ENCODE data around the gene TENM4.

Gene TENM4

DNA sequence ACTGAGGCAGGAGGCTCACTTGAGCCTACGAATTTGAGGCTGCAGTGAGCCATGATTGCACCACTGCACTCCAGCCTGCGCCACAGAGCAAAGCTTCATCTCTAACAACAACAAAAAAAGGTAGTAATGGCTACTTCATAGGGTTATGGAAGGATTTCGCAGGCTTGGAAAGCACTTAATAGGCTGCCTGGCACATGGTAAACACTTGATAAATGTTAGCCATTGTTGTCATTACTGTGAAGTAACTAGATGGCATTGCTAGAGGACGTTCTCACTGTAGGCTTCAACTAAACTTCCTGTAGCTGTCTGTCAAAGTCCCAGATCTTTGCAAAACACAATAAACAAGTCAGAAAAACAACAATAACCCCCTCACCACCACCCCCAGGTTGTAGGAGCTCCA, 508.9 kb downstream of the TENM4 start:
- Mint-ChIP-seq H3K27me3 (no peaks in the 10 kb centered on the region), H3K27ac (ENCODE audit: low read depth) (no peak overlapping the region), H3K9me3 (no peaks in the 10 kb centered on the region), H3K36me3 (ENCODE audit: insufficient read depth) (no peaks in the 10 kb centered on the region), H3K4me3 (no peak overlapping the region), H3K4me1 (no peaks in the 10 kb centered on the region)
- ATAC-seq (replicated peaks; ENCODE audit: extremely low read depth, poor library complexity, severe bottlenecking): no peak
- DNase-seq (ENCODE audit: low spot score in 2 of 2): no peak

DNA sequence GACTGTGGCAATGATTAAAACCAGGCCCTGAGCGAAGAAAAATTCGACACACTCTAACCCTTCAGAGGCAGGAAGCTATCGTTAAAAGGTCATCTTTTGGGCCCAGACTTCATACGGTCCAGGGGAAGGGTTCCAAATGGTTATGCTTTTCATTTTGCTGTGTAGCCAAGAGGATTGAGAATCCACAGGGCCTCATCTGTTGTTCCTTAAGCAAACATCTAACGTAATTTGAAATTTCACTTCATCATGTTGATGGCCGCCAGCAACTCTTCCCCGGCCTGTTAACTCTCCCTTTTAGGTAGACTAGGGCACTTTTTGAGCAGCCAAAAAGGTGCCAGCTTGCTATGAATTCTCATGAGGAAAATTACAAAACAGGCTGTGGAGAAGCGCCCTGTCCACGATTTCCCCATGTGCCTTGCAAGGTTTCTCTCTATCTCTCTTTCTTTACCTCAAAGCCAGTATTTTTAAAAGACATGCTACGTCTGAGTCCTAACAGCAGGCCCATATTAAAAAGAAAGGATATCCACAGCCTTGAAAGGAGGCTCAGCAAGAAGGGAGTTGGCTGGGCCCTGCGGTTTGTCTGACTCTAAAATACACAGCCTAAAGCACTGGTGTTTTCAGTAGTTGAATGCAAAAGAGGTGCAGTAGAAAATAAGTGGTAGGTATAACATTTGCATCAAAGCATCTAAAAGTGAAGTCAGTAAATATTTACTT, 509.9 kb downstream of the TENM4 start:
- Mint-ChIP-seq H3K36me3 (ENCODE audit: insufficient read depth) (no peaks in the 10 kb centered on the region), H3K9me3 (no peaks in the 10 kb centered on the region), H3K27me3 (no peaks in the 10 kb centered on the region), H3K4me1 (no peaks in the 10 kb centered on the region), H3K27ac (ENCODE audit: low read depth) (no peak overlapping the region), H3K4me3 (no peak overlapping the region)
- DNase-seq (ENCODE audit: low spot score in 2 of 2) (no peak), ATAC-seq (replicated peaks; ENCODE audit: extremely low read depth, poor library complexity, severe bottlenecking) (no peak)

DNA sequence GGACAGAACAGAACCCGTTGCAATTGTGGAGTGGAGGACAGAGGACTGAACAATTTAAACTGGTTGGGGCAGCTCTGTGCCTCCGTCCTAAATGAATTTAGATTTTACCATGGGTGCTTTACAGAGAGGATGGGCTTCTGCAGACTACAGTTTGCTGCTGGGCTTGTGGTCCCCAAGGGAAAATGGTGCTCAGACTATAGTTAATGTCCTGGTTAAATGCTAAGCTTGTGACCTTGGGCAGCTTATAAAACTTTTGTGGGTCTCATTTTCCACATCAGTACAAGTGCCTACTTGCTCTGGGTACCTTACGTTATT, 511.0 kb downstream of the TENM4 start:
- no peaks in the 10 kb centered on the region for H3K27me3 Mint-ChIP-seq
- H3K4me3 Mint-ChIP-seq: no peak overlapping the region
- no peak overlapping the region for H3K27ac Mint-ChIP-seq (ENCODE audit: low read depth)
- H3K4me1 Mint-ChIP-seq: no peaks in the 10 kb centered on the region
- DNase-seq (ENCODE audit: low spot score in 2 of 2): no peak
- no peaks in the 10 kb centered on the region for H3K36me3 Mint-ChIP-seq (ENCODE audit: insufficient read depth)
- H3K9me3 Mint-ChIP-seq: no peaks in the 10 kb centered on the region
- no peak for ATAC-seq (replicated peaks; ENCODE audit: extremely low read depth, poor library complexity, severe bottlenecking)

DNA sequence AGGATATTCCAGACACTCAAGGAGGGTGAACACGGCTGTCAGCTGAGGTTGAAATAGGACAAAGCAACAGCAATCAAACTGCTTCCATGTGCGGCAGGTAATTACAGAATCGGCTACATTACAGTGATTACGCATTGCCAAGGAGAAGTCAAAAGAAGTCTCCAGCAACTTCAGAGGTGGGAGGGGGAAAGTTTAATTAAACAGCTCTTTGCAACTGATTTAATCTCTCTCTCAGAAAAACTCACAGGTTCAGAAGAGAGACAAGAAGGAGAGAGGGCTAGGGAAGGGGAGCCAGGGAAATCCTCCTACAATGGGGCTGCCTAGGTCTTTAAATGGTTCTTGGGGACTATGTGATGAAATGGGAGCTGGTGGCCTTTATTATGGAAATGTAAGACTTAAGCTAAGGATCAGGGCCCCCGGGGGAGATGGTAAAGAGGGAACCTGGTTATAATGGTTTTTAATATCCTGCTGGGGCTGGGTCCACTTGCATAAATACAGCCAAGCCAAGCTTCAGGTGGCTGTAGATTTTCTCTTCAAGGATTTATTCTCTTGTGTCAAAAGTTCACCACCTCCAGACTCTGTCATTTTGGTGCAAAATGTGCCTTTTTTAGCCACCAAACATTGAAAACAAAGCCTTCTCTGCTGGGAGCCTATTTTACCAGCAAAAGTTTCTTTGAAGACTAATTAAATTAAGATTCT, 511.5 kb downstream of the TENM4 start:
- H3K27me3 Mint-ChIP-seq: no peaks in the 10 kb centered on the region
- H3K27ac Mint-ChIP-seq (ENCODE audit: low read depth): no peak overlapping the region
- no peaks in the 10 kb centered on the region for H3K36me3 Mint-ChIP-seq (ENCODE audit: insufficient read depth)
- no peaks in the 10 kb centered on the region for H3K9me3 Mint-ChIP-seq
- ATAC-seq (replicated peaks; ENCODE audit: extremely low read depth, poor library complexity, severe bottlenecking): no peak
- H3K4me3 Mint-ChIP-seq: no peak overlapping the region
- DNase-seq (ENCODE audit: low spot score in 2 of 2): no peak
- H3K4me1 Mint-ChIP-seq: no peaks in the 10 kb centered on the region

DNA sequence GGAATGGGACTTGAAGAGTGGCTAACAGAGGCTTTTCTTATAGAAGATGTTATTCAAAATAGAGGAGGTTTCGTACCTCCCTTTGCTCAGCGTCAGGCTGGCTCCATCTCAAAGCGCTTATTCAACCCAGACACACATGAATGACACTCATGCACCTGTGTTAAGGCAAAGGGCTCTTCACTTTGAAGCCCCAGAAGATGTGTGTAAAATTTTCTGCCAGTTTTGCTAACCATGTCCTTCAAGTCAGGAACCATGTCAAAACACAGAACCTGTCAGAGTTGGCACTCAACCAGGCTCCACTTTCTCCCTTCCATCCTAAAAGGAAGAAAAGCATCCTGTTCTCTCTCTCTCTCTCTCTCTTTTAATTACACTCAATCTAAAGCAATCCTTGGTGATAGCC, 513.3 kb downstream of the TENM4 start:
- no peak overlapping the region for H3K27ac Mint-ChIP-seq (ENCODE audit: low read depth)
- H3K9me3 Mint-ChIP-seq: no peaks in the 10 kb centered on the region
- no peak overlapping the region for H3K4me3 Mint-ChIP-seq
- no peak for DNase-seq (ENCODE audit: low spot score in 2 of 2)
- no peaks in the 10 kb centered on the region for H3K36me3 Mint-ChIP-seq (ENCODE audit: insufficient read depth)
- H3K27me3 Mint-ChIP-seq: no peaks in the 10 kb centered on the region
- H3K4me1 Mint-ChIP-seq: no peaks in the 10 kb centered on the region
- no peak for ATAC-seq (replicated peaks; ENCODE audit: extremely low read depth, poor library complexity, severe bottlenecking)

DNA sequence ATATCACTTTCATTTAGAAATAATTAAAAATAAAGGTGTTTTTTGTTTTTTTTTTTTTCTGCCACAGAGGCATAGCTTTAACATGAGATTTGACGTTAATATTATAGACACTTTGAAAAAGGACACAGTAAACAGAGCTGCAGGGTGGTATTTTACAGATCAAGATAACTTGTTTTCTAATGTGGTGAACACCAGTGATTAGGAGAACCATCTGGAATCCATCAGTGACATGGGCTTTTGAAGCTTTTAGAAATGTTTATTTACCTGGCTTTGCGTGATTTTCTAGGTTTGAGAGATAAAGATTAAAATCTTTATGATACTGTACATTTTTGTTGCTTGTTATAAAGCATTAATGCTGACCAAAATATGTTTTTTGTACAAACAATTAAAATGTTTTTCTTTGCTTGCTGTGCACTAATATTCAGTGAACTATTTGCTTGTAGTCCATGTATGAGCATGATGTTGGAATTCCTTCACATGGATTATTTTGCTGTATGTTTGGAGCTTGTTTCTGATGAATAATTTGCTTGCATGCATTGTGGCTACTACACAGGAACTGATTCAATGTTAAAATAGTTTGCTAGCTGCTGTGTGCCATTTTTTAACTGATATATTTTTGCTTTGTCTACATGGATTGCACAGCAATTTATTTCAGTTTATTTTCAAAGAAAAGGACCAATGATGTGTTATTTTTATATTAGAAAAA, 514.0 kb downstream of the TENM4 start:
- no peak for DNase-seq (ENCODE audit: low spot score in 2 of 2)
- Mint-ChIP-seq H3K36me3 (ENCODE audit: insufficient read depth) (no peaks in the 10 kb centered on the region), H3K9me3 (no peaks in the 10 kb centered on the region), H3K4me1 (no peaks in the 10 kb centered on the region), H3K27ac (ENCODE audit: low read depth) (no peak overlapping the region), H3K4me3 (no peak overlapping the region), H3K27me3 (no peaks in the 10 kb centered on the region)
- no peak for ATAC-seq (replicated peaks; ENCODE audit: extremely low read depth, poor library complexity, severe bottlenecking)

DNA sequence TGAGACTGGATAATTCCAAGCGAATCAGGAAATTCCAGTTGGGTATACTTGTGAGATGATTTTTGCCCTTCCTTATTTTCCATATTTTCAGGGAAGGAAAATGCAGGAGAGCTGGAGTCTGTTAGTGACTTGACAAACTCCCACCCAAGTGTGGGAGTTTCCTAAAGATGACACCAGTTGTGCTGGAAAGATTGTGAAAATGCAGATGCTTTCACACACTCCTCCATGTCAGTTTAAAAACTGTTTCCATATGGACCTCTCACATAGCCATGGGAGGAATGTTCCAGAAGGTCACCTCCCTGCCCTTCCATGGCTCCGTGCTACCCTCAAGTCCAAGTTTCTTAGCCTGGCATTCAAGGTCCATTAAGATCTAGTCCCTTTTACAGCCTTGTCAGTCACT, 515.4 kb downstream of the TENM4 start:
- no peak overlapping the region for H3K27ac Mint-ChIP-seq (ENCODE audit: low read depth)
- no peaks in the 10 kb centered on the region for H3K4me1 Mint-ChIP-seq
- ATAC-seq (replicated peaks; ENCODE audit: extremely low read depth, poor library complexity, severe bottlenecking) (no peak), DNase-seq (ENCODE audit: low spot score in 2 of 2) (no peak)
- H3K36me3 Mint-ChIP-seq (ENCODE audit: insufficient read depth): no peaks in the 10 kb centered on the region
- no peak overlapping the region for H3K4me3 Mint-ChIP-seq
- H3K9me3 Mint-ChIP-seq: no peaks in the 10 kb centered on the region
- H3K27me3 Mint-ChIP-seq: no peaks in the 10 kb centered on the region

DNA sequence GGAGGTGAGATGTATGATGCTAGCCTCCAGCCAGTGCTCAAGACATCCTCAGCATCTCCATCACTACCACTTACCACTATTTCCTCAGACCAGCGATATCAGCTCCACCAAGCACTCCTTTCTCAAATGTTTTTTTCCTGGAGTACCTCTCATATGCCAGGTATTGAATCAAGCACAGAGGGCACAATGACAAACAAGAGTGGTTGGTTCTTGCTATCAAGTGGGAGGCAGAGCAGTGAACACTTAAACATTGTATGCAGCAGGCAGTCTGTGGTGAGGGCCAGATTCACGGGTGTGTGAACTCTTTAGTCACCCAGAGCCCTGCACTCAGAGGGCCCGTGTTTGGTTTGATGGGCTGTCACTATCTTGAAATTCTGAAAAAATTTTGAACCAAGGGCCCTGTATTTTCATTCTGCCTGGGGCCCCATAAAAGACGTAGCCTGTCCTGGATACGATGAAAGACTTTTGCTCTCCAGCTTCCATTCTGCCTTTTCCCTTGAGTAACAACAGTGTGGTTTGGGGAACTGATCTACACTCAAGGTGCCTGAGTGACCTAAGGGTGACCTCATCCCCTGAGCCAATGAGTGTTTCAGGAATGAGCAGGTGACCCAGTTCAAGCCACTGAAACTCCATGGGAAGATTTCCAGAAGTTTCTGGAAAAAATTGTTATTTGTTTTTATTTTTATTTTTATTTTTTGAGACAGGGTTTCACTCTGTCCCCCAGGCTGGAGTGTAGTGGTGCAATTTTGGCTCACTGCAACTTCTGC, 517.8 kb downstream of the TENM4 start:
- H3K27me3 Mint-ChIP-seq: no peaks in the 10 kb centered on the region
- H3K27ac Mint-ChIP-seq (ENCODE audit: low read depth): no peak overlapping the region
- H3K4me3 Mint-ChIP-seq: no peak overlapping the region
- DNase-seq (ENCODE audit: low spot score in 2 of 2) (no peak), ATAC-seq (replicated peaks; ENCODE audit: extremely low read depth, poor library complexity, severe bottlenecking) (no peak)
- no peaks in the 10 kb centered on the region for H3K9me3 Mint-ChIP-seq
- H3K36me3 Mint-ChIP-seq (ENCODE audit: insufficient read depth): no peaks in the 10 kb centered on the region
- no peaks in the 10 kb centered on the region for H3K4me1 Mint-ChIP-seq

DNA sequence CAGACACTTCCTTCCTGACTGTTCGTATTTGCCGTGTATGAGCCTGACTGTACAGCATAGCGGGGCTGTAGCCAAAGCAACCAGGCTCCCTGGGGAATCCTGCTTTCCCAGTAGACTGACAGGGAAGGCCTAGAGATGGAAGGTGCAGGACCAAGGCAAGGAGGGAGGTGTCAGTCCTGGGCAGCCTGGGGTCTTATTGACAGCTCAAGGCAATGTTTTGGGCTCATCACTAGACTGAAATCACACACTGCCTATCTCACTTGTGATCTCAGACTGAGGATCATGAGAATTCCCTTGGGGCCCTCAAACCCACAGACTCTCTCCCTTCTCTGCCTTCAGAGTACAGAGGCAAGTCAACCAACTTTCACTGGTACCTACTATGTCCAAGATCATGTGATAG, 519.3 kb downstream of the TENM4 start:
- H3K9me3 Mint-ChIP-seq: no peaks in the 10 kb centered on the region

DNA sequence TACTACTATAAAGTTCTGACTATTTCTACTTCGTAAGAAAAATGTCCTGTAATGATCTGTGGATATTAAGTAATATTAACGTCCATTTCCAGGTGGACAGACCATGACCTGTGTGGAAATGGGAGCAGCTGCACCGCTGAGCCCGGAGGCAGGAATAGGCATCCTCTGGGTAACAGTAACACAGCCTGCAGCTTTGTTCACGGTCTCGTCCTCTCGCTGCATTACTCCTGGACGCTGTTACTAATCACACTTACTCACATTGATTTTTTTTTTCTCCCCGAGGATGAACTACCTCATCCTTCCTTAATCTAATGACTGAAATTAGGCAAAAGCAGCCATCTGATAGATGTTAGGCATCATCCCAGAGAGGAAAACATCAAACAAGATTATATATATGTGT, 520.5 kb downstream of the TENM4 start:
- no peaks in the 10 kb centered on the region for H3K4me1 Mint-ChIP-seq
- peaks cover 1% of the 10 kb centered on the region for H3K36me3 Mint-ChIP-seq (ENCODE audit: insufficient read depth)
- ATAC-seq (replicated peaks; ENCODE audit: extremely low read depth, poor library complexity, severe bottlenecking): no peak
- H3K4me3 Mint-ChIP-seq: no peak overlapping the region
- no peaks in the 10 kb centered on the region for H3K27me3 Mint-ChIP-seq
- H3K27ac Mint-ChIP-seq (ENCODE audit: low read depth): no peak overlapping the region
- DNase-seq (ENCODE audit: low spot score in 2 of 2): no peak
- no peaks in the 10 kb centered on the region for H3K9me3 Mint-ChIP-seq

More for the DNA sequence above, 519.3 kb downstream of the TENM4 start:
- H3K27ac Mint-ChIP-seq (ENCODE audit: low read depth): no peak overlapping the region
- ATAC-seq (replicated peaks; ENCODE audit: extremely low read depth, poor library complexity, severe bottlenecking) (no peak), DNase-seq (ENCODE audit: low spot score in 2 of 2) (no peak)
- no peaks in the 10 kb centered on the region for H3K27me3 Mint-ChIP-seq
- H3K4me3 Mint-ChIP-seq: no peak overlapping the region
- H3K36me3 Mint-ChIP-seq (ENCODE audit: insufficient read depth): peaks cover 1% of the 10 kb centered on the region
- no peaks in the 10 kb centered on the region for H3K4me1 Mint-ChIP-seq

DNA sequence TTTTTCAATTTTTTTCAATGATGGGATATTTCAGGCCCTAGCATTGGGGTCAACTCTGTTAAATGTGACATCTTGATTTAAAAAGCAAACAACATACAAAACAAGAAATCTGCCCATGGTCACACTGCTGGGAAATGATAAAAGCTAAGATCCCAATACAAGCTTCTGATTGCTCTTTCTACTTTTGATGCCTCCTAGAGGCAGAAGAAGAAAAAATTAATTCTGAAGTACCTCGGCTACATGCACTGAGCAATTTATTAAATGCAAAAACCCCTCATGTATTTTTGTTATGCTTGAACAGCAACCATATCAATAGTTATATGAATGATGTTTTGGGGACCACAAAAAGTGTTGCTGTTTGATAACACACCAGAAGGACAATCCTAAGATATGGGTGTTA, 524.1 kb downstream of the TENM4 start:
- Mint-ChIP-seq H3K27me3 (no peaks in the 10 kb centered on the region), H3K36me3 (ENCODE audit: insufficient read depth) (peaks cover 1% of the 10 kb centered on the region), H3K4me3 (no peak overlapping the region), H3K9me3 (peaks cover 6% of the 10 kb centered on the region), H3K4me1 (no peaks in the 10 kb centered on the region), H3K27ac (ENCODE audit: low read depth) (no peak overlapping the region)
- no peak for ATAC-seq (replicated peaks; ENCODE audit: extremely low read depth, poor library complexity, severe bottlenecking)
- DNase-seq (ENCODE audit: low spot score in 2 of 2): no peak

DNA sequence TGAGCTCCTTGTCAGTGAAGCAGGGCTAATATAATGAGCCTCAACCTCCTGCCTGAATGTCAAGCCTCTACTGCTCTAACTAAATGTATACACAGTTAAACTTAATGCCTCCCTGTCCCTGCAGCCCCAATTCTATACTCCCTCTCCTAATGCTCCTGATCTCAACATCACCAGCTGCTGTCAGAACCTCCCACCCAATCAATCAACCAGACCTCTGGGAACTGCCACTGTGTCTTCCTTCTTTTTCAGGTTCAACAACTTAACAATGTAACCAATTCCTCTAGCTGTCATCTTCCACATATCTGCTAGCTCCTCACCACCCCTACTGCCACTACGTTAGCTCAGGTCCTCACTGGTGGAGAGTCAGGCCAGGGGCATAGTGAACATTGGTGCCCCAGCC, 526.3 kb downstream of the TENM4 start:
- Mint-ChIP-seq H3K36me3 (ENCODE audit: insufficient read depth) (peaks cover 1% of the 10 kb centered on the region), H3K4me1 (no peaks in the 10 kb centered on the region), H3K27me3 (no peaks in the 10 kb centered on the region), H3K9me3 (peaks cover 6% of the 10 kb centered on the region), H3K4me3 (no peak overlapping the region), H3K27ac (ENCODE audit: low read depth) (no peak overlapping the region)
- ATAC-seq (replicated peaks; ENCODE audit: extremely low read depth, poor library complexity, severe bottlenecking) (no peak), DNase-seq (ENCODE audit: low spot score in 2 of 2) (no peak)

All from central memory CD8-positive, alpha-beta T cell (primary cell).